ENCODE results near the gene DEUP1.

DEUP1 gene

GRCh38 chr11:93324500-93324899, 6.0 kb upstream of the DEUP1 start:
- no peak overlapping the region for H3K27ac ChIP-seq
- no peak for TF ChIP-seq CTCF (conservative IDR thresholded peaks at IDR 0.05)

GRCh38 chr11:93326681-93327080, 3.9 kb upstream of the DEUP1 start:
- no peak overlapping the region for H3K27ac ChIP-seq
- no peak for TF ChIP-seq CTCF (conservative IDR thresholded peaks at IDR 0.05)

GRCh38 chr11:93329936-93330445, 551 bp upstream of the DEUP1 start:
- TF ChIP-seq CTCF (conservative IDR thresholded peaks at IDR 0.05), result no peak
- H3K27ac ChIP-seq, result no peak overlapping the region

GRCh38 chr11:93340223-93340622, 9.7 kb downstream of the DEUP1 start:
- TF ChIP-seq CTCF (conservative IDR thresholded peaks at IDR 0.05), result no peak
- no peak overlapping the region for H3K27ac ChIP-seq

GRCh38 chr11:93344855-93345333, 14.4 kb downstream of the DEUP1 start:
- no peak for TF ChIP-seq CTCF (conservative IDR thresholded peaks at IDR 0.05)
- H3K27ac ChIP-seq, result no peak overlapping the region

- TF ChIP-seq CTCF (conservative IDR thresholded peaks at IDR 0.05), result no peak
Observed at GRCh38 chr11:93348930-93349329, 18.4 kb downstream of the DEUP1 start.

GRCh38 chr11:93350835-93351234, 20.3 kb downstream of the DEUP1 start:
- H3K27ac ChIP-seq, result no peak overlapping the region
- TF ChIP-seq CTCF (conservative IDR thresholded peaks at IDR 0.05), result no peak

More at GRCh38 chr11:93348930-93349329, 18.4 kb downstream of the DEUP1 start:
- no peak overlapping the region for H3K27ac ChIP-seq
